Left ventricle myocardium superior (tissue), 1 donor: ENCODE results near the gene TTC7B. TPM values are rescaled to one million over a fixed set of nuclear protein-coding genes. Genes with fewer than 3 reads are reported as not detected.

ENCODE experiments used
- ATAC-seq: fragments of 200-7000 bp; cut with Tn5 transposase; one replicate; pipeline ENCODE4 v1.9.1; 2020; ENCODE audit warnings: mild to moderate bottlenecking, moderate library complexity
- DNase-seq: peaks from one replicate; pipeline ENCODE4 v3.0.0-alpha.2; 2020
- intact Hi-C: fragments of 100-400 bp; cut with micrococcal nuclease; formaldehyde crosslinking; loops from one replicate; pipeline ENCODE4 v1.11.0; 2022
- total RNA-seq: library from RNA; stranded (reverse); fragmentation: NEBNext Ultra II Directional; extraction: Animal tissue kit (Norgen Biotek cat#: 25700); gene quantifications from one replicate; pipeline ENCODE4 v1.2.1, GENCODE V29; 2021
- donor health status: DM: no; HTN: yes; CAD: no; lungs with severe emphysema.

TTC7B gene
- total RNA-seq, 1 donor from 2014 or later, result 72.2 TPM

GRCh38 chr14:90644882-90645281, 171.3 kb downstream of the TTC7B start:
- peak; percentile 62 for DNase-seq
- intact Hi-C loops, result no loop called here
- peak; percentile 85 for ATAC-seq

- intact Hi-C loops, result no loop called here
- ATAC-seq, result no peak
- no peak for DNase-seq
These were observed 172.1 kb downstream of the TTC7B start for GRCh38 chr14:90643982-90644670.

DNA sequence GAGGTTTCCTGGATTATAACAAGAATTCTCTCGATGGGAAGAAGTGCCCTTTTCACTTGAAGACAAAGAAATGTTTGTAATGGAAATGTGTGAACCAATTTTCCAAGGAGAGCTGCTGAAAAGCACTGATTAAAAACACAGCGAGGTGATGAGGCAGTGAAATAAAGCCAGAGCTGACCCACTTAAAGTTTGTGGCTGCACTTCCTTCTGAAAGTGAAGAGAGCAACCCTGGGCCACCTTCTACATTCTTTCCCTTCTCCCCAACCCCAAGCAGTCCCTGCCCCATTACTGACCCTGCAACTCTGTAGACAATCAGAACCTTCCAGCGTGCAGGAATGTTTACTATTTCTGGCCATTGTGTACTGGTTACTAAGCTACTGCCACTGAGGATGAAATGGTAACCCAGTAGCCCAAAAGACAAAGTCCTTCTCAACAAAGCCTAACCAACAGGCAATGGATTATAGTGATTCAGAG, 173.9 kb downstream of the TTC7B start:
- no peak for DNase-seq
- peak; percentile 79 for ATAC-seq
- intact Hi-C loops, result no loop called here

DNA sequence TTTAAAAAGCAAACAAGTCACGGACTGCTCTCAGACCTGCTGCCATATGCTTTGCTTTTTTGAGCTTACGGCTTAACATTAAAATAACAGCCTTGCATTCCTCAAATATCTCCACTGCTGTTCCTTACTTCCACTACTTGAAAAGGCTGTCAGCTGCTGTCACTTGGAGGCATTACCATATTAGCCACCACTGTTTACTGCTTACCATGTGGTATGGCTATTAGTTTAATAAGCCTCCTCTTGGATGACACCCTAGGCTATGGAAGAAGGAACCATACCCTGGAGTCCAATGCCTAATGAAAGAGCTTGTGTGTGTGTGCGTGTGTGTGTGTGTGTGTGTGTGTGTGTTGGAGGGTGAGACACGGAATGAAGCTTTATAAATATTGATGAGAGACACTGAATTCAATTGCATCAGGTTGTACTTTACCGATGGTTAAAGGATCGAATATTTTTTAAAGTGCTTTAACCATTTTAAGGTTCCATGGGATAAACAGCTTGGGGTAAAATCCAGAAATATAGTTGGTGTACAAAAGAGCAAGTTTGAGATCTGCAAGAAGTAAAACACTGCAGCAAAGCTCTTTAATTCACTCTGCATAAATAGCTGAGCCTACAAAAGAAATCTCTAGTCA, 174.5 kb downstream of the TTC7B start:
- intact Hi-C loops, result no loop called here
- ATAC-seq, result peak; percentile 45
- no peak for DNase-seq

- ATAC-seq (peak; percentile 30), DNase-seq (no peak)
- intact Hi-C loops, result no loop called here
These were observed 175.1 kb downstream of the TTC7B start for GRCh38 chr14:90641168-90641567.

- intact Hi-C loops, result no loop called here
- ATAC-seq (no peak), DNase-seq (no peak)
These were observed 176.6 kb downstream of the TTC7B start for GRCh38 chr14:90639641-90640040.

DNA sequence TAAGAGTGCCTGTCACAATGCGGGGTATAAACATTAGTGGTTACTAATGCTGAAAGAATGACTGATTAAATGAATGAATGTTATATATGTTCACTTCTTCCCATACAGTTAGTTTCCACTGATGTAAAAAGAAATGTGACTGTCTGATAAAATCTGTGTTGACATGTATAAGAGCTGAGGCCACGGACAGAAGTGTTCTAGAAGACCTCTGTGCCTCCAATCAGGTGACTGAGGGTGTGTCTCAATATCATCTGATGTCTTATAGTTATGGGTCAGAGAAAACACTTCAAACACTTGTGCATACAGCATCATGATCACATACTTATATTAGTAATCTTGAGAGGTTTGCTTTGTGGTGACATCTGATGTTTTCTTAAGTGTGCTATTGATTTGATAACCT, 183.4 kb downstream of the TTC7B start:
- no peak for DNase-seq
- intact Hi-C loops, result no loop called here
- no peak for ATAC-seq

DNA sequence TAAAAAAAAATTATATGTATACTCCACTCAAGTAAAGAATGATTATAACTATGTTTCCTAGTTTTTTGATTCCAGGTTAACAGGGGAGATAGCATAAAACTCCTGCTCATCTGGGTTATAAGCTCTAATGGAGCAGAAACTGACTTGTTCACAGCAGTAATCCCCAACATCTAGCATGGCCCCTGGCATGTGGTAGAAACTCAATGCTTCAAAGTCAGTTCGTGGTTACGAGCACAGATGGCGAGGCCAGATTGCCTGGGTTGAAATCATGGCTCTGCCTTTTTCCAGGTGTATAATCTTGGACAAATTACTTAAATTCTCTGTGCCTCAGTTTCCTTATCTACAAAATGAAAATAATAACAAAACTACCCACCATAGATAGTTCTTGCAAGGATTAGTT, 183.8 kb downstream of the TTC7B start:
- DNase-seq (no peak), ATAC-seq (no peak)
- intact Hi-C loops, result no loop called here

DNA sequence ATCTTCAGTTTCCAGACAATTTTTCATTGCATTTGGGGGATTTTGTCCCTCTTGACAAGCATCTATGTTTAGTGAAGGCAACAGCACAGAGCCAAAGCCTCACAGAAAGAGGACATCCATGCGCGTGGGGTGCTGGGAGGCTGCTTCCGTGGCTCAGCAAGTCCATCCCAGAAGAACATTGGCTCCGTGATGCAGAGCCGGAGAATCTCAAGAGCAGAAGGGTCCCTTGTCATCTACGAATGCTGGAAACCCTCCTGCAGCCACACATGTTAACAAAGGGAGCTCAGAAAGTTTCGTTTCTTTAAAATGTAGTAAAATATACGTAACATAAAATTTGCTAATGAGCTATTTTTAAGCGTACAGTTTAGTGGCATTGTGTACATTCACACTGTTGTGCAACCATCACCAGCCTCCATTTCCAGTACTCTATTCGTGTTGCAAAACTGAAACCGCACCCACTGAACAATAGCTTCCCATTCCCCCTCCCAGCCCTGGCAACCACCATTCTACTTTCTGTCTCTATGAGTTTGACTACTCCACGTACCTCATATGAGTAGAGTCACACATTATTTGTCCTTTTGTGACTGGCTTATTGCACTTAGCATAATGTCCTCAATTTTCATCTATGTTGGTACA, 185.9 kb downstream of the TTC7B start:
- peak; percentile 59 for ATAC-seq
- intact Hi-C loops, result no loop called here
- DNase-seq, result no peak

- ATAC-seq (no peak), DNase-seq (no peak)
- intact Hi-C loops, result no loop called here
These were observed 186.8 kb downstream of the TTC7B start for GRCh38 chr14:90629471-90629870.

DNA sequence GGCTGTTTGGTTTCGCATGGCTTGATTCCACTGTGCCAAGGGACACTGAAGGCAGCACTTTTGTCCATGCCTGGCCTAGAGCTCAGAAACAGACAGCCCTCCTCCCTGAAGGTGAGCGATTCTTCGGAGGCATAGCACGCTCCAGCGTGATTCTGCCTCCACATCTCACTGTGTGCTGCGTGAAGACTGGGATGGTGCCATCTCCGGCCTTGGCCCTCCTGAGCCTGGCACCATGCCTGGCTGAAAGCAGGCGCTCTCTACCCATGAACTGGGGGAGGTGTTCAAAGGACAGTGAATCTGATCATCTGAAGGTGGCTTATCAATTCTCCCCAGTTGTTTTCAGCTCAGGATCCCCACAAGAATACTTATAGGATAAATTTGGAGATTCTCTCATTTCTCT, 187.4 kb downstream of the TTC7B start:
- ATAC-seq (peak; percentile 70), DNase-seq (peak; percentile 71)
- intact Hi-C loops, result no loop called here

GRCh38 chr14:90627478-90627877, 188.8 kb downstream of the TTC7B start:
- DNase-seq (no peak), ATAC-seq (peak; percentile 55)
- intact Hi-C loops, result no loop called here

DNA sequence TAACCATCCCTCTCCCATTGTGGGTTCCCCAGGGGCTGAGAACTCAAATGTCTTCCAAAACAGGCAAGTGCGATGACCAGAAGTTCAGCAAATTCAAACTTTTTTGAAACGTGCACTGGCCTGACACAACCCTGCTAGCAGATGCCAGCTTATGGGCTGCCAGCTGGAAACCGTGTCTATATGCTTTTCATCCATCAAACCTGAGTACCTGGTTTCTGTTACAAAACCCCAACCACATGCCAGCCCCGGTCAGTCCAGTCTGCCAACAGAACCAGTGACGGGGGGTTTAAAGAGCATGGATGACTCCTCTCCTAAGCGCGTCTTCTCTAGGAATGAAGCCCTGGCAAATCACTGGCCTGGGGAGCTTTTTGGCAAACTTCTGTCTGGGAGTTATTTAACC, 189.7 kb downstream of the TTC7B start:
- intact Hi-C loops, result no loop called here
- DNase-seq (no peak), ATAC-seq (peak; percentile 12)

GRCh38 chr14:90625445-90625844, 190.8 kb downstream of the TTC7B start:
- DNase-seq (no peak), ATAC-seq (no peak)
- intact Hi-C loops, result no loop called here

- ATAC-seq (no peak), DNase-seq (no peak)
- intact Hi-C loops, result no loop called here
These were observed 191.4 kb downstream of the TTC7B start for GRCh38 chr14:90624732-90625400.

GRCh38 chr14:90624227-90624626, 192.0 kb downstream of the TTC7B start:
- DNase-seq (no peak), ATAC-seq (peak; percentile 64)
- intact Hi-C loops, result no loop called here

DNA sequence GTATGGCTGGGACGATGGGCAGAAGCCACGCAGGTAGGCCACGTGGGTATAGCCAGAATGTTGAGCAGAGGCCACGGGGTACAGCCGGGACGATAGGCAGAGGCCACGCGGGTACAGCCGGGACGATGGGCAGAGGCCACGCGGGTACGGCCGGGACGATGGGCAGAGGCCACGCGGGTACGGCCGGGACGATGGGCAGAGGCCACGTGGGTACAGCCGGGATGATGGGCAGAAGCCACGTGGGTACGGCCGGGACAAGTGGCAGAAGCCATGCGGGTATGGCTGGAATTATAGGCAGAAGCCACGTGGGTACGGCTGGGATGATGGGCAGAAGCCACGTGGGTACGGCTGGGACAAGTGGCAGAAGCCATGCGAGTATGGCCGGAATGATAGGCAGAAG, 195.0 kb downstream of the TTC7B start:
- intact Hi-C loops, result no loop called here
- ATAC-seq (no peak), DNase-seq (no peak)

GRCh38 chr14:90620568-90621077, 195.6 kb downstream of the TTC7B start:
- intact Hi-C loops, result no loop called here
- DNase-seq (no peak), ATAC-seq (no peak)

DNA sequence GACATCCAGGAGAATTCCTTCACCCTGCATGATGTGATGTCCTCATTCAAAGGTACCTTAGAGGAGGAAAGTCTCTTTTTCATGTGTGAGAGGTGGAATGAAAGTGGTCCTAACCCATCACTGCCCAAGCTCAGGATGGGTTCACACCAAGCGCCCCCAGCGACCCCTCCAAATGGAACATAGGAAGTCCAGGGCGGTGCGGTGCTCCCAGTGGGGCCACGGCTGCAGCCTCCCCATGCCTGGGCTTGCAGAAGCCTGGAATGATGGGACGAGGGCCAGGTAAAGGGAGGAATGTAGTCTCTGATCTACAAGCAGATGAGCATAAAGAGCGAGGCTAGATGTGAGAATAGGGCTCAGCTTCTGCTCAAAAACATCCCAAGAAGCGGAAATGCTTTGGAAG, 196.3 kb downstream of the TTC7B start:
- intact Hi-C loops, result no loop called here
- DNase-seq, result no peak

DNA sequence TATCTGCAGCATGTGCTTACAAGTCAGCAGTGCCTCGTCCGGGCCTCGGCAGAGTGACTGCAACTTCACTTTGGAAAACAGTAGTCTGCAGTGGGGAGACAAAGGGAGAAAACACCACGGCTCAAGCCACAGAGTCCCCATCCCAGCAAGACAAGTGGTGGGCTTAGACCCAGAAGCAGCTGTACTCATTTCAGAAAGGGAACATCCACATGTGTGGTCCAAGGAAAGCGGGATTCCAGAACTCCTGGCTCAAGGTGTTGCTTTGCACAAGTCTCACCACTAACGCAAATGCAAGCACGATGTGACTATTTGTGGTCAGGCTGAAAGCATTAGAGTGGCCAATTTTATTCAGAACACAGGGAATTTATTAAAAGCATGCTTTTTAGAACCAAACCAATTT, 198.3 kb downstream of the TTC7B start:
- intact Hi-C loops, result no loop called here
- ATAC-seq, result no peak
- DNase-seq, result no peak

More for the DNA sequence above, 196.3 kb downstream of the TTC7B start:
- ATAC-seq, result no peak
